Measurements from ENCODE around the gene ENPP1. TPM values are rescaled to one million over a fixed set of nuclear protein-coding genes. Genes with fewer than 3 reads are reported as not detected.
A peak's percentile ranks its signal among the peaks of the same experiment; 100 is the strongest.

Gene ENPP1
- total RNA-seq, 4 donors from 2014 or later = 49.7 to 111 (median 62.6) TPM

DNA sequence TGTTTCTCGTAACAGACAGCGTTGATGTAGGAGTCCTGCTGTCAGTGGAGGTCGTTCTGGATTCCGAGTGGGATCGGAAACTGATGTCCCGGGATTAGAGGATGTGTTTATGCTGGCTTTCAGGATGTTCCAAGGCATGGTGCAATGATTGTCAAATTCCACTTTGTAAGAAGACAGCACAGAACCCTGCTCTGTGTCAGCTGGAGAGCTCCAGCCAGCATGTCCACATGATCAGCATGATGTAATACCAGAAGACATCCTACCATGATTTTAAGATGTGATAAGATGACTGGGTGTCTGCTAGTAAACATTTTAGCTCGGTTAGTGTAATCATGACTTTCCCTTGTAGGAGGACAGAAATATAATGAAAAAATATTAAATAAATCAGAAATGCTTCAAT lies 20.3 kb downstream of the ENPP1 start:
- no peaks in the 10 kb centered on the region for H3K9me3 ChIP-seq
- WGBS, 2 donors = 93% methylated on average over 7 of the region's 7 CpGs
- no peak for TF ChIP-seq POLR2A (IDR thresholded peaks at IDR 0.05)
- TF ChIP-seq, protein P1, sequence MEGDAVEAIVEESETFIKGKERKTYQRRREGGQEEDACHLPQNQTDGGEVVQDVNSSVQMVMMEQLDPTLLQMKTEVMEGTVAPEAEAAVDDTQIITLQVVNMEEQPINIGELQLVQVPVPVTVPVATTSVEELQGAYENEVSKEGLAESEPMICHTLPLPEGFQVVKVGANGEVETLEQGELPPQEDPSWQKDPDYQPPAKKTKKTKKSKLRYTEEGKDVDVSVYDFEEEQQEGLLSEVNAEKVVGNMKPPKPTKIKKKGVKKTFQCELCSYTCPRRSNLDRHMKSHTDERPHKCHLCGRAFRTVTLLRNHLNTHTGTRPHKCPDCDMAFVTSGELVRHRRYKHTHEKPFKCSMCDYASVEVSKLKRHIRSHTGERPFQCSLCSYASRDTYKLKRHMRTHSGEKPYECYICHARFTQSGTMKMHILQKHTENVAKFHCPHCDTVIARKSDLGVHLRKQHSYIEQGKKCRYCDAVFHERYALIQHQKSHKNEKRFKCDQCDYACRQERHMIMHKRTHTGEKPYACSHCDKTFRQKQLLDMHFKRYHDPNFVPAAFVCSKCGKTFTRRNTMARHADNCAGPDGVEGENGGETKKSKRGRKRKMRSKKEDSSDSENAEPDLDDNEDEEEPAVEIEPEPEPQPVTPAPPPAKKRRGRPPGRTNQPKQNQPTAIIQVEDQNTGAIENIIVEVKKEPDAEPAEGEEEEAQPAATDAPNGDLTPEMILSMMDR (IDR thresholded peaks at IDR 0.05) = no peak
- H3K4me1 ChIP-seq = peaks cover 4 to 16% of the 10 kb centered on the region in 2 donors
- no peaks in the 10 kb centered on the region for H3K36me3 ChIP-seq
- intact Hi-C loops (cut with DNase I) = no loop called here
- no peak for DNase-seq
- no peak overlapping the region for H3K4me3 ChIP-seq (replicated peaks in 1 of 3)
- no peaks in the 10 kb centered on the region for H3K27me3 ChIP-seq
- H3K27ac ChIP-seq = no peak overlapping the region

DNA sequence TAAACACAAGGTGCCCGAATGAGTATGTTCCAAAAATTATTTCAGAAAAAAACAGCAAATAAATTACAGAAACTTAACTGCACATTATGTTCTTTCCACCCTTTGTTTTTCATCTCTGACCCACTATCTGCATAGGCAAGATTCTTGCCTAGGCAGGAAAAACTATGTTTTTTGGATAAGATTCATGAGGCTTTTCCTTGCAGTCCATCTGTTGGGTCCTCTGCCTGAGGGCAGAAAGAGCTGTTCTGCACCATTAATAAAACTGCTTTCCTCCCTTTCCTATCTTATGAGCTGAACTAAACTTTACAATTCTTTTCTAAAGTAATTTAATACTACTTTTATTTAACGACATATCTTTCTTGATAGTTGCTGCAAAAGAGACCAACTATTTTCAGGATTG lies 21.1 kb downstream of the ENPP1 start:
- H3K4me1 ChIP-seq = peaks cover 4 to 16% of the 10 kb centered on the region in 2 donors
- no peak overlapping the region for H3K4me3 ChIP-seq (replicated peaks in 1 of 3)
- TF ChIP-seq, protein P1 (IDR thresholded peaks at IDR 0.05) = no peak
- TF ChIP-seq POLR2A (IDR thresholded peaks at IDR 0.05) = no peak
- H3K9me3 ChIP-seq = no peaks in the 10 kb centered on the region
- no peaks in the 10 kb centered on the region for H3K36me3 ChIP-seq
- DNase-seq = no peak
- intact Hi-C loops (cut with DNase I) = no loop called here
- 80 to 81% methylated on average over 2 of the region's 2 CpGs for WGBS, 2 donors
- no peaks in the 10 kb centered on the region for H3K27me3 ChIP-seq
- H3K27ac ChIP-seq = no peak overlapping the region

DNA sequence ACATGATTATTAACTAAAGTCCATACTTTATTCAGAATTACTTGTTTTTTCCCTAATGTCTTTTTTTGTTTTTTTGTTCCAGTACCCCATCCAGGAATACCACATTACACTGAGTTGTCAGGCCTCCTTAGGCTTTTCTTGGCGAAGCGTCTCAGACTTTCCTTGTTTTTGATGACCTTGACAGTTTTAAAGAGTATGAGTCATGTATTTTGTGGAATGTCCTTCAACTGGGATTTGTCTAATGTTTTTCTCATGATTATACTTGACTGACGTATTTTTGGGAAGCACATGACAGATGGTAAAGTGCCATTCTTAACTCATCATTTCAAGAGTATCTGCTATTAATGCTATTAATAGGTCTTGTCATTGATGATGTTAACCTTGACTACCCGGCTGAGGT lies 23.6 kb downstream of the ENPP1 start:
- intact Hi-C loops (cut with DNase I) = no loop called here
- peaks cover 4 to 9% of the 10 kb centered on the region in 2 donors for H3K4me1 ChIP-seq
- no peaks in the 10 kb centered on the region for H3K9me3 ChIP-seq
- peak overlapping the region in 1 of 3 donors; percentile 46 for H3K27ac ChIP-seq
- 72 to 76% methylated on average over 4 of the region's 4 CpGs for WGBS, 2 donors
- no peaks in the 10 kb centered on the region for H3K27me3 ChIP-seq
- DNase-seq = peak in 1 of 2 donors; percentile 33
- no peaks in the 10 kb centered on the region for H3K36me3 ChIP-seq
- no peak overlapping the region for H3K4me3 ChIP-seq (replicated peaks in 1 of 3)
- TF ChIP-seq POLR2A (IDR thresholded peaks at IDR 0.05) = no peak
- TF ChIP-seq, protein P1 (IDR thresholded peaks at IDR 0.05) = no peak

DNA sequence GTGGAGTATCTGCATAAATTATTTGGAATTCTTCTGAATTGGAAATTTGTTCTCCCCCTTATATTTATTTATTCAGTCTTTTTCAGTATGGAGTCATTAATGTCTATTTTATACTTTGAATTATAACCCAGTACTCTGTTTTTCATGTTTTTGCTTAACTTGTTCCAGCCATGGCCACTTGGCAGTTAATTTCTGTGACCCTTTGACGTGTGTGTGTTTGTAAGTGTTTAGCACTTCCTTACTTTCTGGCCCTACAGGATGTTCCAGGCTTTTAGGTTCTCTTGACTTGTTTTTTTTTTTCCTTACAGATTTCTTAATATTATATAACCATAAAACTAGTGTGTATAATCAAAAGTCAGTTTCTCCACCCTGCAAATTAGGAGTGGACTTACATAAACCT lies 24.1 kb downstream of the ENPP1 start:
- Histone ChIP-seq H3K4me3 (replicated peaks in 1 of 3) (no peak overlapping the region), H3K36me3 (no peaks in the 10 kb centered on the region), H3K9me3 (no peaks in the 10 kb centered on the region), H3K27ac (peak overlapping the region in 1 of 3 donors; percentile 46), H3K27me3 (no peaks in the 10 kb centered on the region), H3K4me1 (peaks cover 4 to 6% of the 10 kb centered on the region in 2 donors)
- WGBS, 2 donors = 43 to 57% methylated on average over 1 of the region's 1 CpG
- DNase-seq = no peak
- TF ChIP-seq, protein P1 (IDR thresholded peaks at IDR 0.05) = no peak
- TF ChIP-seq POLR2A (IDR thresholded peaks at IDR 0.05) = no peak
- intact Hi-C loops (cut with DNase I) = no loop called here

DNA sequence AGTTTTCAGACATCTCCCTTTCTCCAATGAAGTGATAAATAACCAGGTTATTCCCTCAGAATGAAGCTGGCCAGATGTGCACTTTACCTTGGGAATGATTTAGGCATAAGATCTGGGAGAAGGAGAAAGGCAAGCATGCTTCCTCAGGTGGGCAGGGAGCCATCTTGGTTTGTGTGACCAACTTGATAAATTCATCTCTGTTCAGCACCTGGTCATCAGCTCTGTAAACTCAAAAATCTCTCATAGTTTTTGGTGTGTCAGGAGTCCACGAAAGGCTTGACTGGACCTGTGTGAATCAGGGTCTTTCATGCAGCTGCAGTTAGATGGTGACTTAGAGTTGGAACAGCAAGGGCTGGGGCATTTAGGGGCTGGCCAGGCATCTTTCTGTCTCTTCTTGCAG lies 24.5 kb downstream of the ENPP1 start:
- peak overlapping the region in 1 of 3 donors; percentile 13 for H3K27ac ChIP-seq
- no peaks in the 10 kb centered on the region for H3K9me3 ChIP-seq
- H3K4me3 ChIP-seq (replicated peaks in 1 of 3) = no peak overlapping the region
- TF ChIP-seq, protein P1 (IDR thresholded peaks at IDR 0.05) = no peak
- no peak for TF ChIP-seq POLR2A (IDR thresholded peaks at IDR 0.05)
- WGBS, 2 donors = 93 to 100% methylated on average over 1 of the region's 1 CpG
- intact Hi-C loops (cut with DNase I) = no loop called here
- no peaks in the 10 kb centered on the region for H3K36me3 ChIP-seq
- no peak for DNase-seq
- no peaks in the 10 kb centered on the region for H3K27me3 ChIP-seq
- H3K4me1 ChIP-seq = peaks cover 4 to 6% of the 10 kb centered on the region in 2 donors
